Superior temporal gyrus (tissue), 1 donor: ENCODE measurements around the gene AFAP1.
A peak's percentile ranks its signal among the peaks of the same experiment; 100 is the strongest.

ENCODE experiments used
- DNase-seq: peaks from one replicate; pipeline ENCODE4 v3.0.0-alpha.2; 2016; ENCODE audit errors: extremely low spot score

AFAP1 gene

DNA sequence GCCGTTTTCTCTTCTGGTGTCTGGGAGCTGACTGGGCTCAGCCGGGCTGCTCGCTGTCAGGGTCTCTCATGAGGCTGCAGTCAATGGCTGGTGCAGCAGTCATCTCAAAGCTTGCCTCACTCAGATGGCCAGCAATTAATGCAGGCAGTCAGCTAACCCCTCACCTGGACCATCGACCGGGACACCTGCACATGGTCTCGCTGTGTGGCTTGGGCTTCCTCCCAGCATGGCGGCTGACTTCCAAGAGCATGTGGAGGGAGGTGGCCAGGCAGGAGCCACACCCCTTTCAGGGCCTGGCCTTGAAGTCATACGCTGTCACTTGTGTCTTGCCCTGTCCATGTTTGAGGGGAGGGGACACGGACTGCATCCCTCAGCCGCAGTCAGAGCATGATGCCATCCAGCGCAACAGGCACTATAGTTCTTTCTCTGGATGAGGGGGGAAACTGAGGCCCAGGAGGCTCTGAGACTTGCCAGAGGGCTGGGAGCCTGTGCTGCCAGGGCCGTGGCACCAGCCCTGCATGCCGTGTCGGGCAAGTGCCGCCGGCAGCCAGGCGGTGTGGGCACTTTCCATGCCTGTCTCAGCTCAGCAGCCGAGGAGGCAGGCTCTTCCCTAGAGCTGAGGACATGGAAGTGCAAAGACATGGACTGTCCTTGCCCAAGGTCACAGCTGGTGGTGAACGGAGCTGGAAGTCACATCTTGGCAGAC, 201.8 kb downstream of the AFAP1 start:
- no peak for DNase-seq

DNA sequence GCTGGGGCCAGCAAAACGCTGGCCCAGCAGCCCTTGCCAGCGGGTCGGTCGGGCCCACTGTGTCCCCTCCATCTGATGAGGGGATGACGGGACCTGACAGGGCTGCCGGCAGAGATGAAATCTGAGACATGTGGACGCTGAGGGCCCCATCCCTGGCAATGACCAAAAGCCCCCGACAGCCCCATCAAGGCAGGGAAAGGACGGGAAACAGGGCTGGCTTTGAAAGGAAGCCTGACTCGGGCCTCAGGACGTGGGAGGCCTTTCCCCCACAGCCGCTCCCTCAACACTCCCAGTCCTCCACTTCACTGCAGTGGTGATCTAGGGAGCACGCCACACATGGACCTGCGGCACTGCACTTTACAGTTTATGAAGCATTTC, 202.4 kb downstream of the AFAP1 start:
- DNase-seq, result no peak

DNA sequence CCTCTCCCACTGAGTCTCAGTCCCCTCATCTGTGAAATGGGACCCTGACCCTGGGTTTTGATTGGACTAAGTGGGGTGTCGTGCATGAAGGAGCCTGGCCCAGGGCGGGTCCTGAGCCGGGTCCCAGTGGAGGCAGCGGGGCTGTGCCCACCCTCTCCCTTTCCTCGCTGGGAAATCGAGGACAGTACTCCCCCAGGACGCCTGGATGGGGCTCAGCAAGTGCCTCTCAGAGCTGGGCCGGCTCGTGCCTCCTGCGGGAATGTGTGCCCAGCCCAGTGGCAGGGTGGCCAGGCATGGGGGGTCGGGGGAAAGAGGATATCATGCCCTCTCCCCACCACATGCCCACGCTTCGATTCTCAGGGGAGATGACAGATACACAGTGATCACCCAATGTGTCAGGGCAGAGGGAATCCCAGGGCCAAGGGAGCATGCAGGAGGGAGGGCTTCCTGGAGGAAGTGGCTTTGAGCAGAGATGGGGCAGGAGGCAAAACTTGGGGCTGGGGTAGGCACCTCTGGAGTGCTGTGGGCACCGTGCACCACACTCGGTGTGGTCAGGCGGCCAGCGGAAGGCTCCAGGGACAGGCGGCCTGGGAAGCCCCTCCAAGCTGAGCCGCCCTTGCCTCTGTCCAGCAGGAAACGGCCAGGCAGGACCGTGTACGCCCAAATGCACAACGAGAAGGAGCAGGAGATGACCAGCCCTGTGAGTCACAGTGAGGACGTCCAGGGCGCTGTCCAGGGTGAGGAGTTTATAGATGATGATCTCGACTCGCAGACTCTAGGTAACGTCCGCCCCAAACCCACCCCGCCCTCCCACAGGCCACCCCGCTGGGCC, 203.0 kb downstream of the AFAP1 start:
- no peak for DNase-seq

DNA sequence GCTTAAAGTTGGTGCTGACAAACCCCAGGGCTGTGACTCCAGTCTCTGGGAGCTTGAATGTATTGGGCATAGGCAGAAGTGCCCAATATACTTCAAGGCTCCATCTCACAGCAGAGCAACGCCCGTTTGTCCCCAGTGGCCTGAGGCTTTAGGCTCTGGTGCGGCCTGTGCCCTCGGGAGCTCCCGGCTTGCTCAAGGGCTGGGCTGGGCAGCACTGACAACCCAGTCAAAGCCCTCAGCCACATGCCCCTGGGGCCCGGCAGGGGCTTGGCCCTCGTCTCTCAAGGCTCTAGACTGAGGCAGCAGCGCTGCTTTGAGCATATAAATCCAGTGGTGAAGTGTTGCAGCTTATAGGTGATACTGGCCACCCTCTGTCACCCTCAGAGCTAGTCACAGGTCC, 203.7 kb downstream of the AFAP1 start:
- no peak for DNase-seq

DNA sequence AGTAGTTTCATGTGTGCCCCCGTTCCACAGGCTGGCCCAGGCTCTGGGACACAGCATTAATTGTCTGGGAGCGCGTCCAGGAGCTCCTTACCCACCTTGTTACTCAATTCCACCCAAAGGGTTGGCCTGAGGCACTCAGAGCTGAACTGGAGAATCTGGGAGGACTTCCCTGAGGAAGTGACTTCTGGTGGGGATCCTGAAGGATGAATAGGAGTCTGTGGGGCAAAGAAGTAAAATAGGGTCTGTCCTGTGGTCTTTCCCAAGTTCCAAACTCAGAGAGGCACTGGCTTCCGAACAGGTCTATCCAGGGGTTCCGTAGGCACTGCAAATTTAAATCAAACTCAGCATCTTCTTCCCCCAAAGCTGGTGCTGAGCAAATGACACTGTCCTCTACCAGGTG, 204.3 kb downstream of the AFAP1 start:
- DNase-seq, result no peak

DNA sequence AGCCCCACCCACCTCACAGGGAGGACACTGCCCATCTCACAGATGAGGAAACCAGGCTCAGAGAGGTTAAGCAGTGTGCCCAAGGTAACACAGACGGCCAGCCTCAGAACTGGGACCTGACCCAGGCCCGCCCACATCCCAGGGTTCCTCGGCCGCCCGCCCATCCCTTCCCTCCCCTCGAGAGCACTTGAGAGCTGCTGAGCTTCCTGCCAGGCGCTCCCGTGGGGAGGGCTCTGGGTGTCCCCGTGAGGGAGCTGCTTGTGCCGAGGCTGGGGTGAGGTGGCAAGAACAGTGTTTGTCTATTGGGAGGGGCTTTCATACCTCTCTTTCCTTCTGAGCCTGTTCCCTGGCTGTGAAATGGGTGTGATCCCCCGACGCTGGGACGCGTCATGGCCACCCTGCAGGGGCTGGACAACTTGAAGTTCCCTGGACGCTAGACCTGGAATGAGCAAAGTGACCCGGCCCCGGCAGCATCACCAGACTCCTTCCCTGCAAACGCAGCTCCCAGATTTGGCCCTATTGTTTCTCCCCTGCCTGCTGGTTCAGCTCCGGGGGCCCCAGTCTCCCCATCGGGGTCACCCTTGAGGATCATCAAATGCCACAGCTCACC, 204.9 kb downstream of the AFAP1 start:
- no peak for DNase-seq

DNA sequence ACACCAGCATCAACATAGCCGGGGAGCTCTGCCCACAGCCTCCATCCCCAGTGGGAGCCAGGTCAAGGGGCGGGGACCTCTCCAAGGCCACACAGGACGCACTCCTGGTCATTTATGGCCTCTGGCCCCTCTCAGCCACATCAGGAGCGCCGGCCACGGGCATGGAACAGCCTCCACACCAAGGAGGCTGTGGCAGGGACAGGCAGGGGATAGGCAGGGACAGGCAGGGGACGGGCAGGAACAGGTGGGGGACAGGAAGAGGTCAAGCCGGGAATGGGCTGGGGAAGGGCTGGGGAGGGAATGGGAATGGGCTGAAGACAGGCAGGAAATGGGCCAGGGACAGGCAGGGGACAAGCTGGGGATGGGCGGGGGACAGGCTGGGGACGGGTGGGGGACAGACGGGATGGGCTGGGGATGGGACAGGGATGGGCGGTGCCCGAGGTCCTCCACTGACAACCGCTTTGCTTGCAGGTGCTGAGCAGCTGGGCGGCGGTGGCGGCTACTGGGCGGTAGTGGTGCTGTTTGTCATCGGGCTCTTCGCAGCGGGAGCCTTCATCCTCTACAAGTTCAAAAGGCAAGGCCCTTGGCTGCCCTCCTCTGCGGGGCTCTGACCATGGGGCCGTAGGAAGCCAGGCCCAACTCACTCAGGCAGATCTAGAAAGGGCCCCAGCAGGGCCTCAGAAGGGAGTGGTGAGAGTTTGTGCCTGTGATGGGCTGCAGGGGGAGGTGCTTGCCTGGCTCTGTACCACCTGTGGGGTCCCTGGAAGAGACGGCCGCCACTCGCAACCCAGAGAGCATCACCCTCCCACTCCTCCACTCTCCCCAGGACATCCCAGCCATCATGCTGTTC, 205.6 kb downstream of the AFAP1 start:
- DNase-seq, result no peak

DNA sequence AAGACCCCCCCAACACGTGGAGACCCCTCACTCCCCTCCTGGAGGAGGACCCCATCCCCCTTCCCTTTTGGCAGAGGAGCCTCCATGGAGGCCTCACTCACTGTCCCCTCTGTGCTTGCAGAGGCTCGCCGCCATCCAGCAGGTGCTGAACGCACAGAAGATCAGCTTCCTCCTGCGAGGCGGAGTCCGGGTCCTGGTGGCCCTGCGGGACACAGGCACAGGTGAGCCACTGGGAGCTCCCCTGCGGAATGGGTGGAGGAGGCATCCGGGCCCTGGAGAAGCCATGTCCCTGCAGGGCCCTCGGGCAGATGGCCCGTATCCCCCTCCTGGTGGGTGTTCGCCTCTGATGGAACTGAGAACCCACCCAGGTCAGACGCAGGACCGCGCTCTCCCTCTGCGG, 206.5 kb downstream of the AFAP1 start:
- no peak for DNase-seq

DNA sequence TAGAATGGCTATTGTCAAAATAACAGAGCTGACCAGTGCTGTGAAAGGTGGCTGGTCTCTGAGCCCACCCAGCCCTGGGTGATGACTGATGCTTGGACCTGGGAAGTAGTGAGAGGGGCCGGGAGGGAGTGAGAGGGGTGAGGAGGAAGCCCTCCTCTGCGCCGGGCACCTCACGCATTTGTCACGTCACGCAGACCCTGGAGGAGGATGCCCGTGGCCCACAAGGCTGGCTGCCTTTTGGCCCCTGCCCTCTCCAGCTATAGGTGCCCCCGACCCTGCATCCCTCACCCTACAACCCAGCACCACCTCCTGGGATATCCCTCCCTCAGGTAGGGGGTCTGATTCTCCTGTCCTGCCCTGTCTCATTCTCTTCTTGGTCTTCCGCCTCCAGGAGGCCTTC, 207.4 kb downstream of the AFAP1 start:
- no peak for DNase-seq

DNA sequence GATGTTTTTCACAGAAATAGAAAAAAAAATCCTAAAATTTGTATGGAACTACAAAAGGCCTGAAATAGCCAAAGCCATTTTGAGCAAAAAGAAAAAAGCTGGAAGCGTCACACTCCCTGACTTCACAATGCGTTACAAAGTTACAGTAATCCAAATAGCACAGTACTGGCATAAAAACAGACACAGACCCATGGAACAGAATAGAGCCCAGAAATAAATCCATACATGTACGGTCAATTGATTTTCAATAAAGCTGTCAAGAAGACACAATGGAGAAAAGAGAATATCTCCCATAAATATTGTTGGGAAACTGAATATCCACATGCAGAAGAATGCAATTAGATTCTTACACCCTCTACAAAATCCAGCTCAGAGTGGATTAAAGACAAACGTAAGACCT, 208.2 kb downstream of the AFAP1 start:
- DNase-seq, result no peak

DNA sequence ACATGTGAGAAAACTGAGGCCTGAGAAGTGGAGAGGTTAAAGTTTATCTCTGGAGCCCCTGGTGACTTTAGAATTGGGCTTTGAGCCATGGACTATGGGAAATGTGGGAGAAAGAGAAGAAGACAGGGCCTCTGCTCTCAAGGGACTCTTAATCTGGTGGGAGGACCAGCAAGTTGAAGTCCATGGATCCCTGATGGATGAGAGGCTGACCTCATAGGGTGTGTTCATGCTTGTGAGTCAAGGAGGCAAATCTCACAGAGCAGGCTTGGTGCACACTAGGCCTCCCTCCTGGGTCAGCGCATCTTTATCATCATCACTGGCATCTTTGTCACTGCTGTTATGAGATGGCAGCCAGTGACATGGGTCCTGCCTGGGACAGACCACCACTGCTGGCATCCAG, 211.9 kb downstream of the AFAP1 start:
- DNase-seq, result no peak

DNA sequence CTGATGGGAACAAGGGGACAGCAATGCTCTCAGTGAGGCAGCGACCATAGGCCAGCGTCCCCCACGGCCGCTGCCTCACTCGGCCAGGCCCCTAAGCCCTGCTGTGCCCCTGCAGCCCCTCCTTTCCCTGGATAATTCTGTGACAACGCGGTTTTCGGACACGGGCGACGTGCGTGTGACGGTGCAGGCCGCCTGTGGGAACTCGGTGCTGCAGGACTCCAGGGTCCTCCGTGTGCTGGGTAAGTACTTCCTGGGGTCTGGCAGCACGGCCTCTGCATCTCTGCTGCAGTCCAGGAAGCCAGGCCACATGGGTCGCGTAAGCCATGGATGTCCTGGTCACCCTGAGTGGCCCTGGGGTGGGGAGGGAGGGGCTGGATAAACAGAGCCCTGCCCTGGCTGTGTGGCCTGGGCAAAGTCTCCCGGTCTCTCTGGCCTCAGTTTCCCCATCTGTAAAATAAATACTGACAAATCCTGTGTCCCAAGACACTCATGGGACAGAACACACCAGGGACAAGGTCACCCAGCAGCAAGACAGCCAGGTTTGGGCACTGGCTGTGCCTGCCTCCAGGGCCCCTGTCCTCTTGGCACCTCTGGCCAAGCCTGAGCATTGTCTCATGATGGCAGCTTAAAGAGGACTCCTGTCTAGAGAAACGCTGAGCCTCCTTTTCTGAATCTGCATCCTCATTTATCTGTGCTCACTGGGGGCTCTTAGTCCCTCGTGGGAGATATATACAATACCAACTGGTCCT, 212.8 kb downstream of the AFAP1 start:
- no peak for DNase-seq

DNA sequence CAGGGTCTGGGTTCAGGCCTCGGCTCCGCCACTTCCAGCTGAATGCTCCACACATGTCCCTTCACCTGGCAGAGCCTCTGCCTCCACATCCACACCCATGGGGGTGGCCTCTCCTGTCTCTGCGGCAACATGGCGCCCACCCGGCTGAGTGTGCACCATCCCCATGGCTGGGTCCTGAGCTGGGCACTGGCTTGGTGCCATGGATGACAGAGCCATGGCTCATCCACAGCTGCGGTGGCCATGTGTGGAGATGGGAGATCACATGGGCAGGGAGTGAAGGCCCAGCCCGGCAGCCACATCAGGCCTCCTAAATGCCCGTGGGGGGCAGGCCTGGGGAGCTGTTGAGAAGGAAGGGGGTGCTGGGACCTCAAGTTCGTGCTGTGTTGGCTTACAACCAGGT, 213.7 kb downstream of the AFAP1 start:
- DNase-seq, result no peak

DNA sequence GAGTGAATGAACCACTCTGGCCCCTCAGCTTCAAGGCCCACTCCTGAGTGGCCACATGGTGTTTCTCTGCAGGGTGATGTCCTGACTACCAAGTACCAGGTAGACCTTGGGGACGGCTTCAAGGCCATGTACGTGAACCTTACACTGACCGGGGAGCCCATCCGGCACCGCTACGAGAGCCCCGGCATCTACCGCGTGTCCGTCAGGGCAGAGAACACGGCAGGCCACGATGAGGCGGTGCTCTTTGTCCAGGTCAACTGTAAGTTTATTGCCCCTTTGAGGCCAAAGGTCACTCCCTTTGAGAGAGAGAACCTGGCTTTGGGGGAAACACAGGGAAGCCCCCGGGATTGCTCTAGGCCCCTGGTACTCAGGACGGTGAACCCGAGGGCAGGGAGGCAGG, 216.0 kb downstream of the AFAP1 start:
- DNase-seq, result no peak

DNA sequence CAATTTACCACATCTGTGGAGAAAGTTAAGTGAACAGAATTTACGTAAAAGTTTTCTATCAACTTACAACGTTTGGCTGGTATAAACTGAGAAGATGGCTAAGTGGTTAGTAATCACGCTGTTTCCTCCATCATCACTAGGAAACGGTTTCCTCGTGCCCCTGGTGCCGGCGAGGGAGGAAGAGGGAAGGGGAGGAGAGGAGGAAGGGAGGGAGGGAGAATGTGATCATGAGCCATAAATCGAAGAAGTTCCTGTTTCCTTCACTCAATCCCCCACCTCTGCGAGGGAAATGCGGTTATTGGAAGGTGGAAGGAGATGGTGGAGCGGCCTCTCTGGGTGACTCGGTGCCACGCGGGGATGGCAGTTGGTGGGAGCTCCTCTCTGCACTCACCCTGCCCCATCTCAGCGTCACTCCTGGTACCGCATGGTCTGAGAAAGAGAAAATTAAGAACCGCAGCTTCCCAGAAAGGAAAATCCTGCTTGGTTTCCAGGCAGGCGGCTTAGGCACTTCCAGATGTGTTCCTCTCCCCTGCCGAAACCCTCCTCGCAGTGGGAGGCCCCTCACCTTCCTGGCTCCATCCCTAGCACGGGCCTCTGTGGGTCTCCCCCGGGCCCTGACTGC, 216.8 kb downstream of the AFAP1 start:
- DNase-seq, result no peak

DNA sequence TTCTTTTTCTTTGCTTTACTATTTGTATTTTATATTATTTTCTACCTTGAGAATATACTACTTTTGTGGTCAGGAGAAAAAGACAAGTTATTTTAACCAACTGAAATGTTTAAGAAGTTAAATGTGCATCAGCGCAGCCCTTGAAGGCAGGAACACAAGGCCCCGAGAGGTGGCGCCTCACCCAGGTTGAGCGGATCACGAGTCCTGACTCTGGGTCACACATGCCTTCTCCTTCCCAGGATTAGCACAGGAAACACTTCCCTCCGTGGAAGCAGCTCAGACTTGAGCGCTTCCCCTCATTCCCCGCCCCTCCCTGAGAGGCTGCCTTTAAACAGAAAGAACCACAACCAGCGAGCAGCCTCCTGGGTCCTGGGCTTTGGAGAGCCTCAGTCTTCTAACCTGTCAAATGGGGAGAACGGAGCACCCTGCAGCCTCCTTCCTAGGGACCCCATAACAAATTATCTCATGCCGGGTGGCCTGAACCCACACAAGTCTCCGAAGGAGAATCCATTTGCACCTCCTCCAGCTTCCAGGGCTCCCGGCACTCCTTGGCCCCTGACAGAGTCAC, 217.6 kb downstream of the AFAP1 start:
- no peak for DNase-seq

DNA sequence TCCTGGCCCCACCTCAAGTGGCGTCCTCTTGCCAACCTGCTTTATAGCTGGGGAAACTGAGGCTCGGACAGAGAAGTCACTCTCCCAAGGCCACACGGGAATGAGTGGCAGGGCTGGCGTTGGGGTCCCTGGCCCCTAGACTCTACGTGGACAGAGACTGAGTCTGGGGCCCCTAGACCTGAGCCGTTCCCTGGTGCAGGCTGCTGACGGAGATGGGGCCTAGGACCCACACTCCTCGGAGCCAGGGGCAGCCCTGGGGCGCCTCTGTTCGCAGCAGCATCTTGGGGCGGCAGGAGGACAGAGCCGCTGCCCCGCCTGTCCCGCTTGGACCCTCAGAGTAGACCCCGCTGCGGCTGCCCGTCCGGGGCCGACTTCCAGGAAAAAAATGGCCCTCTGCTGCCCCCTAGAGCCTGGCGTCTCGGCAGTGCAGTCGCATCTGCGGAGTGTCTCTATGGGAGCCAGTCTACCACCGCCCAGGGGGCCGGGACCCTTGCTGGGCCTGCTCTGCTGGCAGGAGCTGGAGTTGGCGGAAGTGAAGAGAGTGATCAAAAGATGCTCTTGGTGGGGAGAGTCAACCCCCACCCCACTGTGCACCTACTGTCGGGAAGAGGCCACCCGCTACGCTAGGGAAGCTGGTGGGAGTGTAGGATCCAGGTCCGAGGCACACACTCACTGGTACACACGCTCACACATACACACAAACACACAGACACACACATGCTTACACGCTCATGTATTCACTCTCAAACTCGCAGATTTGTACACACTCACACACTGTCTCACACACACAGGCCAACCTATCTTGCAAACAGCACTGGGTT, 220.1 kb downstream of the AFAP1 start:
- peak; percentile 76 for DNase-seq

DNA sequence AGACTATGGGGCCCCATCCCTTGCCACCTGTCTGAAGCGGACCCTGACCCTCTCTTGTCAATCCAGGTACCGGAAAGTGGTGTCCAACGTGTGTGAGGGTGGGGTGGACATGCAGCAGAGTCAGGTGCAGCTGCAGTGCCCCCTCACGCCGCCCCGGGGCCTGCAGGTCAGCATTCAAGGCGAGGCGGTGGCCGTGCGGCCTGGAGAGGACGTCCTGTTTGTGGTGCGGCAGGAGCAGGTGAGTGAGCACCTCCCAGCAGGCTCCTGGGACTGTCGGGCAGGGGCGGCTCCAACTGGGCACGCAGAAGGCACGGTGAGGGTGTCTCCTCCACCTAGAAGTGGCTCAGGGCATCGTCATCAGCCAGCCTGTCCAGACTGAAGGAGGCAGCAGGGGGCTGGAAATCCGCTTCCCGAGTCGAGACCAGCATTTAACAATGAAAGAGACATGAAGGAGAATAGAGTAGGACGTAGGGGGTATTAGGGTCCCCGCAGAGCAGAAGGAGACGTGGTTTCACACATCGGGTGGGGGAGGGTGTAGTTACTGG, 221.6 kb downstream of the AFAP1 start:
- DNase-seq, result no peak

DNA sequence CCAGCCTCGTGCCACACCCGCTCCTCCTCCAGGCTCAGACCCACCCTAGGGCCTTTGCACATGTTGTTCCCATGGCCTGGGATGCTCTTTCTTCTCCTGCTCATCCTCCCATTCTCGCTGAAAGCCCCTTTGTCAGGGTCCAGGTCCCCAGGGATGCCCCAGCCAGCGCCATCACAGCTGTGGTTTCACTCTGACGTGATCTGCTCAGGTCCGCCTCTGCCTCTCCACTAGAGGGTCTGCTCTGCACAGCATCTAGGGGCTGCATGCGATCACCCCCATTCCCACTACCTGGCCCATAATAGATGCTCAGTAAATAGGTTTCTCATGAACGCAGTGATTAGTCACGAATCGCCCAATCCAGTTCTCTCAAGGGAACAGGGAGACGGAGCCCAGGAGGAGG, 222.5 kb downstream of the AFAP1 start:
- no peak for DNase-seq
